Measurements from ENCODE around the gene KHSRP.

The KHSRP gene

DNA sequence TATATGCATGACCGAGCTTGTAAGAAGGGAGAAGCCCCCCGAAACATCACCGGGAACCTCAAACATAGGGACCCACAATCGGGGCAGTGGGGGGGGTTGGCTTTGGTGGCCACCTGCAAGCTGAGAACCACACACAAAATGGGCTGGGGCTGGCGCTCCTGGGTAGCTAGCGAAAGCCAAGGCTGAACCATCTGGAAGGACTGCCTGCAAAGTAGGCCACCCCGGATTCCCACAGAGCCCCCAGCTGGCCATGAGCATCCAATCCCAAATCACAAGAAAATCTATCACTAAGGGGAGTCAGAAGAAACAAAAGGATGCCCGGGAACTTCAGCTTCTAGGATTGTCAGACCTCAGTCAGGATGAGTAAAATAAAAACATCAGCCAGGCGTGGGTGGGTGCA is 46.1 kb downstream of the KHSRP start:
- ChIA-PET CTCF (no interaction called here), POLR2A (interaction anchor here (1.8 kb wide), 1 partner anchor 15 kb away, joined by 7 read pairs; the partner anchor contains the start of gene GTF2F1)
- no peak for DNase-seq (ENCODE audit: extremely low spot score)
- no peak for TF ChIP-seq BHLHE40 (IDR thresholded peaks at IDR 0.05; ENCODE audit: borderline replicate concordance)

DNA sequence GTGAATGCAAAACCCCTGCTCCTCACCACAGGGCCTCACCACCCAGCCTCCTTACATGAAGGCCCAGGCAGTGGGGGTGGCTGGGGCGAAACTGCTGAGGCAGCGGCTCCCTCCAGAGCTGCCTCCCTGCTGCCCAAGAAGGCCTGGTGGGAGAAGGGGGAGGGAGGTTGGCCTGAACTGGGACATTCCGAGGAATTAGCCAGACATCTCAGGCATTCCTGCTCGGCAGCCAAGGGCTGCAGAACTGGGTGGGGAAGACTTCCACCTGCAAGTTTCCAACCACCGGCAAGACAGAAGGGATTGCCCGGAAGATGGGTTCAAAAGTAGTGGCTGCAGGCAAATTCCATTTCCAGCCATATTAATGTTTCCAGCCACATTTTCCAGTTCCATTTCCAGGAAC is 46.6 kb downstream of the KHSRP start:
- DNase-seq (ENCODE audit: extremely low spot score) = no peak
- CTCF ChIA-PET = no interaction called here
- POLR2A ChIA-PET = interaction anchor here (0.9 to 1.8 kb wide), 2 partner anchors 9 to 15 kb away, joined by 3 to 7 read pairs; partner anchors contain the start of gene GTF2F1
- TF ChIP-seq ARNT (IDR thresholded peaks at IDR 0.05) (no peak), SP1 (IDR thresholded peaks at IDR 0.05) (no peak), CTBP1 (IDR thresholded peaks at IDR 0.05; ENCODE audit: borderline replicate concordance) (no peak), FOXA1 (IDR thresholded peaks at IDR 0.05) (no peak), FOXM1 (IDR thresholded peaks at IDR 0.05; ENCODE audit: borderline replicate concordance) (no peak), BHLHE40 (IDR thresholded peaks at IDR 0.05; ENCODE audit: borderline replicate concordance) (no peak), ZNF384 (IDR thresholded peaks at IDR 0.05) (no peak), LEF1 (IDR thresholded peaks at IDR 0.05; ENCODE audit: borderline replicate concordance) (no peak), TARDBP (IDR thresholded peaks at IDR 0.05) (no peak)
- TF ChIP-seq, protein P1, sequence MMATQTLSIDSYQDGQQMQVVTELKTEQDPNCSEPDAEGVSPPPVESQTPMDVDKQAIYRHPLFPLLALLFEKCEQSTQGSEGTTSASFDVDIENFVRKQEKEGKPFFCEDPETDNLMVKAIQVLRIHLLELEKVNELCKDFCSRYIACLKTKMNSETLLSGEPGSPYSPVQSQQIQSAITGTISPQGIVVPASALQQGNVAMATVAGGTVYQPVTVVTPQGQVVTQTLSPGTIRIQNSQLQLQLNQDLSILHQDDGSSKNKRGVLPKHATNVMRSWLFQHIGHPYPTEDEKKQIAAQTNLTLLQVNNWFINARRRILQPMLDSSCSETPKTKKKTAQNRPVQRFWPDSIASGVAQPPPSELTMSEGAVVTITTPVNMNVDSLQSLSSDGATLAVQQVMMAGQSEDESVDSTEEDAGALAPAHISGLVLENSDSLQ (IDR thresholded peaks at IDR 0.05) = no peak

DNA sequence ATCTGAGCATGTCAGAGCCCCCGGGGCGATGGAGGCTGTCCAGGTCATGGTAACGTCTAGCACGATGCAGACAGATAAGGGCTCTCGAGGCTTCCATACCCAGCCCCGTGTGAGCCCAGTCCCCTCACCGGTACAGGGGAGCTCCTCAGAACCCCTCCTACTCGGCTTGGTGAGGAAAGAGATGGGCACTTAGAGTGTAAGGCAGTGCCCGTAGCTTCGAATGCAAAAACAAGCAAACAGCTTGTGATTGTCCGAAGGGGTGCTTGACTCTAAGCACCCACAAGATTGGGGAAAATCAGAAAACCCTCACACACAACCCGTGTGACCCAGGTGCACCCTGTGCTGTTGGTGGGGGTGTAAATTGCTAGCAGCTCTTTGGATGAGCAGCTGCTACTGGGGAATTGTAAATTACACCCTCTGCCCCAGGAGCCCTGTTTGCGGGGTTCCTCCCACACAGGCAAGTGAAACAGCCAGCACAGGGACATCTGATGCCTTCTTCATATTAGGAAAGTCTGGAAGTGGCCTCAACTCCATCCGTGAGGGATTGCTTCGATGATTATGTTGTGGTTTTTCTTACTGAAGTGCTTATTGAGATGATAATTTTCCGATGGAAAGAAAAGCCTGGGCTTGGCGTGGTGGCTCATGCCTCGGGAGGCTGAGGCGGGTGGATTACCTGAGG is 48.0 kb downstream of the KHSRP start:
- POLR2A ChIA-PET = interaction anchor here (1.0 kb wide), 1 partner anchor 15 kb away, joined by 3 read pairs; the partner anchor contains the start of gene CLPP
- TF ChIP-seq ZNF384 (IDR thresholded peaks at IDR 0.05) = no peak
- TF ChIP-seq SUZ12 (IDR thresholded peaks at IDR 0.05) = no peak
- no peak for TF ChIP-seq NFRKB (IDR thresholded peaks at IDR 0.05)
- TF ChIP-seq L3MBTL2 (conservative IDR thresholded peaks at IDR 0.05) = no peak
- no peak for TF ChIP-seq ELF4 (IDR thresholded peaks at IDR 0.05)
- TF ChIP-seq ARNT (IDR thresholded peaks at IDR 0.05) = no peak
- TF ChIP-seq LEF1 (IDR thresholded peaks at IDR 0.05; ENCODE audit: borderline replicate concordance) = no peak
- TF ChIP-seq HDGF (IDR thresholded peaks at IDR 0.05; ENCODE audit: borderline replicate concordance) = no peak
- TF ChIP-seq FOXA1 (IDR thresholded peaks at IDR 0.05) = no peak
- no peak for TF ChIP-seq FOXM1 (IDR thresholded peaks at IDR 0.05; ENCODE audit: borderline replicate concordance)
- no peak for TF ChIP-seq TARDBP (IDR thresholded peaks at IDR 0.05)
- no peak for TF ChIP-seq SP1 (IDR thresholded peaks at IDR 0.05)
- no peak for TF ChIP-seq FOXK2 (IDR thresholded peaks at IDR 0.05)
- no peak for TF ChIP-seq BHLHE40 (IDR thresholded peaks at IDR 0.05; ENCODE audit: borderline replicate concordance)
- TF ChIP-seq, protein P1 (IDR thresholded peaks at IDR 0.05) = no peak
- no peak for TF ChIP-seq CTBP1 (IDR thresholded peaks at IDR 0.05; ENCODE audit: borderline replicate concordance)
- no peak for DNase-seq (ENCODE audit: extremely low spot score)
- CTCF ChIA-PET = interaction anchor here (1.0 kb wide), 1 partner anchor 158 kb away, joined by 3 read pairs; no protein-coding TSS in a partner anchor

DNA sequence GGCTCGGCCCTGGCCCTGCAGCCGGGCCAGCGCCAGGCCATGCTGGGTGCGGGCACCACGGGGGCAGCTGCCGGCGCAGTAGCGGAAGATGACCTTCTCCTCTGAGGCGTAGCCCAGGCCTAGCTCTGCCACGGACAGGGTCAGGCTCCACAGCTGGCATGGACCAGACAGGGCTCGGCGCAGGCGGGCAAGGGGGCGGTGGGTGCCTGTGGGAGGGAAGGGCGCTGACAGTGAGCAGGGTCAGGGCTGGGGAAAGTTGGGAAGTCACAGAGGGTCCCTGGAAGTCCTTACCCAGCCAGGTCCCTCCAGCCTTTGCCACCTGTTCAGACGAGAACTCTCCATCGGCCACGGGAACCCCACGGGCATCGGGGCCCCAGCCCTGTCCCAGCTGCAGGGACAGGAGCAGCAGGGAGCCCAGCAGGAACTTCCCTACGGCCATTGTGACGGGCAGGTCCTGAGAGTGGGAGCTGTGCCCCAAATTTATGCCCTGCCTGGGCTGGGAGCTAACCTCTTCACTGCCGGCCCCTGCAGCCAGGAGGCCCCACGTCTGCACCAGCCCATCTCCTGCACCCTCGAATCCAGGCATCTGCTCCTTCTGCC is 49.1 kb downstream of the KHSRP start, which contains the start of gene PSPN:
TSS of gene PSPN (minus strand) at position 523 of the 600 bp plus-strand sequence. CDS start at position 439, 84 bp downstream.
- ChIA-PET POLR2A (interaction anchor here (0.8 to 1.0 kb wide), 2 partner anchors 14 kb away, joined by 3 to 4 read pairs; partner anchors contain the start of gene CLPP), CTCF (no interaction called here)
- no peak for TF ChIP-seq FOXK2 (IDR thresholded peaks at IDR 0.05)
- TF ChIP-seq ZNF384 (IDR thresholded peaks at IDR 0.05) = no peak
- TF ChIP-seq CTBP1 (IDR thresholded peaks at IDR 0.05; ENCODE audit: borderline replicate concordance) = no peak
- no peak for TF ChIP-seq BHLHE40 (IDR thresholded peaks at IDR 0.05; ENCODE audit: borderline replicate concordance)
- no peak for TF ChIP-seq NFRKB (IDR thresholded peaks at IDR 0.05)
- no peak for TF ChIP-seq HDGF (IDR thresholded peaks at IDR 0.05; ENCODE audit: borderline replicate concordance)
- TF ChIP-seq TARDBP (IDR thresholded peaks at IDR 0.05) = no peak
- no peak for TF ChIP-seq SP1 (IDR thresholded peaks at IDR 0.05)
- TF ChIP-seq FOXA1 (IDR thresholded peaks at IDR 0.05) = no peak
- TF ChIP-seq ELF4 (IDR thresholded peaks at IDR 0.05) = no peak
- no peak for TF ChIP-seq SUZ12 (IDR thresholded peaks at IDR 0.05)
- TF ChIP-seq LEF1 (IDR thresholded peaks at IDR 0.05; ENCODE audit: borderline replicate concordance) = no peak
- no peak for TF ChIP-seq FOXM1 (IDR thresholded peaks at IDR 0.05; ENCODE audit: borderline replicate concordance)
- no peak for TF ChIP-seq ARNT (IDR thresholded peaks at IDR 0.05)
- TF ChIP-seq, protein P1 (IDR thresholded peaks at IDR 0.05) = no peak
- DNase-seq (ENCODE audit: extremely low spot score) = no peak

DNA sequence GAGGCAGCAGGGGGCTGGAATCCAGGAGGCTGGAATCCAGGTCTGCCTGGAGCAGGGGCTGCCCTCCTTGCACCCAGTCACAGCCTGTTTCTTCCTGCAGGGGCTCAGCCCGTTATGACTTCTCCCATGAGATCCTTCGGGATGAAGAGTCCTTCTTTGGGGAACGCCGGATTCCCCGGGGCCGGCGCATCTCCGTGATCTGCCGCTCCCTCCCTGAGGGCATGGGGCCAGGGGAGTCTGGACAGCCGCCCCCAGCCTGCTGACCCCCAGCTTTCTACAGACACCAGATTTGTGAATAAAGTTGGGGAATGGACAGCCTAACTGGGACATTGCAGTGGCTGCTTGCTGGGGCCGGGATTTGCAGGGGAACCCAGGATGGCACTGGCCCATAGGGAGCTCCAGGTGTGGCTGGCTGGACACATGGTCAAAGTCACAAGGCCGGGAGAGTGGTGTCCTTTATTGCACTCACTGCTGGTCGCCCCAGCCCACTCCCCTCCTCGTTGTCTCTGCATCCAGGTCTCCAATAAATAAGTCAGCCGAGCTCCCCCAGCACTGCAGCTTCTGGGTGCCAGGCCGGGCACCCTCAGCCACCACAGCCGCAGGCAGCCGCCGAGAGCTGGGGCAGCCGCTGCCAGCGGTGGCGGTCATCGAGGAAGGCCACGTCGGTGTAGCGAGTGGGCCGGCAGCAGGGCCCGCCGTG is 49.8 kb downstream of the KHSRP start:
- POLR2A ChIA-PET = interaction anchor here (0.8 to 3.0 kb wide), 2 partner anchors 14 to 18 kb away, joined by 4 to 20 read pairs; partner anchors contain the start of genes CLPP and GTF2F1
- TF ChIP-seq FOXK2 (IDR thresholded peaks at IDR 0.05) (no peak), TARDBP (IDR thresholded peaks at IDR 0.05) (no peak), FOXM1 (IDR thresholded peaks at IDR 0.05; ENCODE audit: borderline replicate concordance) (no peak), CTBP1 (IDR thresholded peaks at IDR 0.05; ENCODE audit: borderline replicate concordance) (no peak), L3MBTL2 (conservative IDR thresholded peaks at IDR 0.05) (no peak), SP1 (IDR thresholded peaks at IDR 0.05) (no peak), HDGF (IDR thresholded peaks at IDR 0.05; ENCODE audit: borderline replicate concordance) (no peak), ELF4 (IDR thresholded peaks at IDR 0.05) (no peak), SUZ12 (IDR thresholded peaks at IDR 0.05) (no peak), FOXA1 (IDR thresholded peaks at IDR 0.05) (no peak), ARNT (IDR thresholded peaks at IDR 0.05) (no peak), NFRKB (IDR thresholded peaks at IDR 0.05) (no peak), BHLHE40 (IDR thresholded peaks at IDR 0.05; ENCODE audit: borderline replicate concordance) (no peak), LEF1 (IDR thresholded peaks at IDR 0.05; ENCODE audit: borderline replicate concordance) (no peak), ZNF384 (IDR thresholded peaks at IDR 0.05) (no peak)
- TF ChIP-seq, protein P1 (IDR thresholded peaks at IDR 0.05) = no peak
- no peak for DNase-seq (ENCODE audit: extremely low spot score)
- CTCF ChIA-PET = no interaction called here
